BJ (cell line): ENCODE measurements around the gene SRRT. TPM values are rescaled to one million over a fixed set of nuclear protein-coding genes. Genes with fewer than 3 reads are reported as not detected.

Source experiments
- CTCF ChIA-PET: fragments of 350-600 bp; formaldehyde crosslinking; extraction: SDS; loops from one replicate; lab custom pipeline; 2021; ENCODE audit warnings: antibody characterized with exemption, inconsistent platforms; lab: Yijun Ruan, JAX
- POLR2A ChIA-PET: fragments of 300-600 bp; sonication (Branson Sonifier 250); formaldehyde crosslinking; extraction: SDS; loops from one replicate; lab custom pipeline; 2021; ENCODE audit warnings: antibody characterized with exemption; lab: Charles Lee
- DNase-seq: peaks from one replicate; pipeline ENCODE4 v3.0.0-alpha.2; 2011; ENCODE audit warnings: low read depth
- H3K27me3 ChIP-seq: 2 replicates; pipeline ENCODE4 v1.6.0; 2011; ENCODE audit warnings: low read length; ENCODE audit not compliant: control insufficient read depth, insufficient read depth
- H3K36me3 ChIP-seq: 2 replicates; pipeline ENCODE4 v1.5.1; 2011; ENCODE audit warnings: low read length; ENCODE audit not compliant: control insufficient read depth, insufficient read depth
- H3K4me3 ChIP-seq: 2 replicates; pipeline ENCODE4 v1.5.1; 2011; ENCODE audit warnings: low read depth, mild to moderate bottlenecking, control low read depth, low read length
- CTCF ChIP-seq: IDR thresholded peaks from 2 replicates; pipeline ENCODE4 v1.5.1; 2011; ENCODE audit warnings: low read depth, mild to moderate bottlenecking, control low read depth, inconsistent platforms, low read length, moderate library complexity; ENCODE audit not compliant: insufficient read depth
- polyA plus RNA-seq: library from polyadenylated mRNA; depleted of rRNA; stranded (reverse); fragments of >200 nt; gene quantifications from 2 replicates; pipeline ENCODE4 v1.2.3, GENCODE V29; 2011

Gene SRRT
- polyA plus RNA-seq, 1 experiment = 47.1 TPM

GRCh38 chr7:100827330-100828226 is 47.3 kb upstream of the SRRT start, which contains the start of gene EPHB4:
Gene EPHB4 (minus strand): TSS chr7:100827523. CDS start chr7:100827030, 493 bp downstream.
- Histone ChIP-seq H3K27me3 (no peaks in the 10 kb centered on the region), H3K4me3 (peak within 1 kb of the TSS; percentile 74), H3K36me3 (peaks cover 10% of the 10 kb centered on the region)
- CTCF ChIA-PET = interaction anchor here (0.6 to 6.5 kb wide), 13 partner anchors 9 to 122 kb away, joined by 3 to 49 read pairs (median 5); partner anchors contain the start of genes POP7, SLC12A9 and UFSP1
- peak; percentile 67 for TF ChIP-seq CTCF
- DNase-seq = peak; percentile 32
- POLR2A ChIA-PET = interaction anchor here (0.6 to 0.7 kb wide), 2 partner anchors 15 to 122 kb away, joined by 3 to 5 read pairs; partner anchors contain the start of gene POP7

GRCh38 chr7:100829150-100829716 is 45.7 kb upstream of the SRRT start:
- no peak overlapping the region for H3K4me3 ChIP-seq
- TF ChIP-seq CTCF = no peak
- no peak for DNase-seq
- no peaks in the 10 kb centered on the region for H3K27me3 ChIP-seq
- no peaks in the 10 kb centered on the region for H3K36me3 ChIP-seq
- CTCF ChIA-PET = interaction anchor here (5.9 to 6.5 kb wide), 2 partner anchors 23 to 29 kb away, joined by 42 to 49 read pairs; partner anchors contain the start of gene SLC12A9
- POLR2A ChIA-PET = interaction anchor here (0.6 kb wide), 1 partner anchor 242 kb away, joined by 4 read pairs; no protein-coding TSS in a partner anchor

GRCh38 chr7:100830396-100830795 is 44.5 kb upstream of the SRRT start:
- TF ChIP-seq CTCF = no peak
- CTCF ChIA-PET = interaction anchor here (6.5 kb wide), 1 partner anchor 21 kb away, joined by 42 read pairs; the partner anchor contains the start of gene SLC12A9
- Histone ChIP-seq H3K4me3 (no peak overlapping the region), H3K36me3 (no peaks in the 10 kb centered on the region), H3K27me3 (no peaks in the 10 kb centered on the region)
- POLR2A ChIA-PET = no interaction called here
- DNase-seq = no peak

- ChIA-PET CTCF (interaction anchor here (1.2 to 6.5 kb wide), 3 partner anchors 20 to 126 kb away, joined by 4 to 42 read pairs (median 17); partner anchors contain the start of genes POP7 and SLC12A9), POLR2A (no interaction called here)
- TF ChIP-seq CTCF = no peak
- no peaks in the 10 kb centered on the region for H3K36me3 ChIP-seq
- H3K27me3 ChIP-seq = no peaks in the 10 kb centered on the region
- no peak for DNase-seq
- H3K4me3 ChIP-seq = no peak overlapping the region
Observed at GRCh38 chr7:100832281-100832633, 42.6 kb upstream of the SRRT start.
